CD14-positive monocyte (primary cell): ENCODE results near the gene BRPF1. TPM values are rescaled to one million over a fixed set of nuclear protein-coding genes. Genes with fewer than 3 reads are reported as not detected.

Experiments
- DNase-seq, 3 donors: peaks; one replicate each; pipeline ENCODE4 v3.0.0-alpha.2; 2011 to 2022
- H2AFZ ChIP-seq: 2 replicates; pipeline ENCODE4 v1.6.0; 2012; ENCODE audit warnings: mild to moderate bottlenecking, low read depth, low read length, inconsistent platforms; ENCODE audit not compliant: insufficient read depth, poor library complexity, severe bottlenecking
- H3K27ac ChIP-seq, 2 donors: 1 replicate in 1 of 2; 2 replicates in 1 of 2; pipeline ENCODE4 v1.5.1; 2012 to 2013; ENCODE audit warnings: low read length in 2 of 2, control low read depth in 1 of 2, inconsistent platforms in 1 of 2, low read depth in 1 of 2, mild to moderate bottlenecking in 1 of 2
- H3K27me3 ChIP-seq, 2 donors: one replicate each; pipeline versions ENCODE4 v1.6.0 to v1.6.1; 2011 to 2013; ENCODE audit warnings: low read length in 2 of 2; ENCODE audit not compliant: control insufficient read depth in 2 of 2, insufficient read depth in 2 of 2
- H3K36me3 ChIP-seq, 2 donors: replicated peaks in 1 of 2; 1 replicate in 1 of 2; 2 replicates in 1 of 2; pipeline versions ENCODE4 v1.5.1 to v1.6.1; 2012 to 2013; ENCODE audit warnings: low read length in 2 of 2, control low read depth in 1 of 2, inconsistent platforms in 1 of 2, mild to moderate bottlenecking in 1 of 2; ENCODE audit not compliant: insufficient read depth in 2 of 2, control insufficient read depth in 1 of 2
- H3K4me1 ChIP-seq, 2 donors: 1 replicate in 1 of 2; 2 replicates in 1 of 2; pipeline versions ENCODE4 v1.5.1 to v1.6.1; 2012 to 2013; ENCODE audit warnings: low read length in 2 of 2, control low read depth in 1 of 2, inconsistent platforms in 1 of 2, mild to moderate bottlenecking in 1 of 2, moderate library complexity in 1 of 2; ENCODE audit not compliant: insufficient read depth in 2 of 2, control insufficient read depth in 1 of 2
- H3K4me2 ChIP-seq: replicated peaks from 2 replicates; pipeline ENCODE3; 2012; ENCODE audit warnings: low read length, moderate library complexity, mild to moderate bottlenecking; ENCODE audit not compliant: poor library complexity, severe bottlenecking; ENCODE audit errors: extremely low read depth
- H3K4me3 ChIP-seq, 3 experiments: fragments of 200-600 bp in 1 of 3; sonication (generic) in 1 of 3; replicated peaks in 1 of 3; 1 replicate in 2 of 3; 2 replicates in 1 of 3; pipeline ENCODE4 v1.5.1; 2011 to 2013; ENCODE audit warnings: low read length in 3 of 3, mild to moderate bottlenecking in 3 of 3, control low read depth in 2 of 3, low read depth in 2 of 3, inconsistent platforms in 1 of 3, moderate library complexity in 1 of 3
- H3K79me2 ChIP-seq: 2 replicates; pipeline ENCODE4 v1.6.0; 2012; ENCODE audit warnings: mild to moderate bottlenecking, control low read depth, inconsistent platforms, low read length, moderate library complexity; ENCODE audit not compliant: insufficient read depth
- H3K9ac ChIP-seq: 2 replicates; pipeline ENCODE4 v1.6.0; 2017; ENCODE audit warnings: low read length, mild to moderate bottlenecking; ENCODE audit not compliant: insufficient read depth, poor library complexity, severe bottlenecking
- H3K9me3 ChIP-seq, 2 donors: replicated peaks in 1 of 2; 1 replicate in 1 of 2; 2 replicates in 1 of 2; pipeline versions ENCODE4 v1.5.1 to v1.6.1; 2012 to 2013; ENCODE audit warnings: low read length in 2 of 2, control low read depth in 1 of 2; ENCODE audit not compliant: control insufficient read depth in 1 of 2, insufficient read depth in 1 of 2
- H4K20me1 ChIP-seq: 2 replicates; pipeline ENCODE4 v1.6.0; 2012; ENCODE audit warnings: mild to moderate bottlenecking, low read length, control low read depth, moderate library complexity; ENCODE audit not compliant: insufficient read depth
- H3K27ac Mint-ChIP-seq, 7 donors: one replicate each; pipeline ENCODE4 v1.8.0; 2020; ENCODE audit warnings: mild to moderate bottlenecking in 7 of 7, mixed read lengths in 7 of 7, moderate library complexity in 6 of 7, inconsistent platforms in 2 of 7
- H3K27me3 Mint-ChIP-seq, 3 donors: one replicate each; pipeline ENCODE4 v1.8.0; 2021 to 2022; ENCODE audit warnings: low read depth in 3 of 3, mild to moderate bottlenecking in 3 of 3, mixed read lengths in 3 of 3, moderate library complexity in 3 of 3, inconsistent platforms in 1 of 3
- H3K36me3 Mint-ChIP-seq, 2 donors: one replicate each; pipeline ENCODE4 v1.8.0; 2020; ENCODE audit warnings: mixed read lengths in 2 of 2, inconsistent platforms in 1 of 2, mild to moderate bottlenecking in 1 of 2
- H3K4me1 Mint-ChIP-seq: one replicate; pipeline ENCODE4 v1.8.0; 2020; ENCODE audit warnings: mild to moderate bottlenecking, mixed read lengths
- H3K4me3 Mint-ChIP-seq, 2 donors: one replicate each; pipeline ENCODE4 v1.8.0; 2020; ENCODE audit warnings: mild to moderate bottlenecking in 2 of 2, mixed read lengths in 2 of 2, moderate library complexity in 1 of 2
- H3K9me3 Mint-ChIP-seq, 7 donors: one replicate each; pipeline ENCODE4 v1.8.0; 2020 to 2022; ENCODE audit warnings: mixed read lengths in 7 of 7, mild to moderate bottlenecking in 6 of 7, moderate library complexity in 6 of 7, inconsistent platforms in 2 of 7
- WGBS: methylation state at CpG from one replicate; pipeline ENCODE4 v1.1.5; 2013; ENCODE audit warnings: missing lambda C conversion rate; ENCODE audit not compliant: insufficient coverage; 5-methylcytosine and 5-hydroxymethylcytosine counted together
- intact Hi-C, 2 donors: fragments of 100-400 bp; cut with micrococcal nuclease; formaldehyde crosslinking; loops; one replicate each; pipeline versions ENCODE4 v1.15.0 to v1.15.1; 2023
- polyA plus RNA-seq, 3 donors: library from polyadenylated mRNA; depleted of rRNA in 1 of 3; unstranded in 2 of 3; stranded (reverse) in 1 of 3; fragments of 300-500 nt in 2 of 3; fragments of >200 nt in 1 of 3; fragmentation: Illumina TruSeq in 2 of 3; gene quantifications; 1 replicate in 2 of 3; 2 replicates in 1 of 3; pipeline ENCODE4 v1.2.3, GENCODE V29; 2012 to 2021
- TF ChIP-seq, protein P1 (sequence below): fragments of 200-600 bp; IDR thresholded peaks from one replicate; pipeline ENCODE4 v1.8.0; 2022; ENCODE audit warnings: antibody characterized with exemption, mild to moderate bottlenecking

BRPF1 gene
- polyA plus RNA-seq, 3 donors = 5.1 to 22.5 (median 10.4) TPM

- Mint-ChIP-seq H3K9me3 (no peaks in the 10 kb centered on the region), H3K36me3 (peaks cover 97 to 100% of the 10 kb centered on the region in 2 donors), H3K4me3 (no peak overlapping the region), H3K27ac (no peak overlapping the region), H3K4me1 (no peaks in the 10 kb centered on the region), H3K27me3 (no peaks in the 10 kb centered on the region)
- H3K9ac ChIP-seq = no peak overlapping the region
- H3K27ac ChIP-seq = no peak overlapping the region
- no peaks in the 10 kb centered on the region for H3K27me3 ChIP-seq
- no peak overlapping the region for H2AFZ ChIP-seq
- peaks cover 24% of the 10 kb centered on the region for H3K79me2 ChIP-seq
- intact Hi-C loops = no loop called here
- peaks cover 48% of the 10 kb centered on the region for H4K20me1 ChIP-seq
- H3K4me2 ChIP-seq = no peak overlapping the region
- WGBS = no CpG with 5 or more reads among the region's 1 CpG
- no peaks in the 10 kb centered on the region for H3K4me1 ChIP-seq
- no peak overlapping the region for H3K4me3 ChIP-seq
- no peak for DNase-seq
- no peaks in the 10 kb centered on the region for H3K9me3 ChIP-seq
- TF ChIP-seq, protein P1, sequence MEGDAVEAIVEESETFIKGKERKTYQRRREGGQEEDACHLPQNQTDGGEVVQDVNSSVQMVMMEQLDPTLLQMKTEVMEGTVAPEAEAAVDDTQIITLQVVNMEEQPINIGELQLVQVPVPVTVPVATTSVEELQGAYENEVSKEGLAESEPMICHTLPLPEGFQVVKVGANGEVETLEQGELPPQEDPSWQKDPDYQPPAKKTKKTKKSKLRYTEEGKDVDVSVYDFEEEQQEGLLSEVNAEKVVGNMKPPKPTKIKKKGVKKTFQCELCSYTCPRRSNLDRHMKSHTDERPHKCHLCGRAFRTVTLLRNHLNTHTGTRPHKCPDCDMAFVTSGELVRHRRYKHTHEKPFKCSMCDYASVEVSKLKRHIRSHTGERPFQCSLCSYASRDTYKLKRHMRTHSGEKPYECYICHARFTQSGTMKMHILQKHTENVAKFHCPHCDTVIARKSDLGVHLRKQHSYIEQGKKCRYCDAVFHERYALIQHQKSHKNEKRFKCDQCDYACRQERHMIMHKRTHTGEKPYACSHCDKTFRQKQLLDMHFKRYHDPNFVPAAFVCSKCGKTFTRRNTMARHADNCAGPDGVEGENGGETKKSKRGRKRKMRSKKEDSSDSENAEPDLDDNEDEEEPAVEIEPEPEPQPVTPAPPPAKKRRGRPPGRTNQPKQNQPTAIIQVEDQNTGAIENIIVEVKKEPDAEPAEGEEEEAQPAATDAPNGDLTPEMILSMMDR = no peak
- H3K36me3 ChIP-seq = peaks cover 100% of the 10 kb centered on the region in 2 donors
Observed at GRCh38 chr3:9742560-9742959, 11.0 kb downstream of the BRPF1 start.

DNA sequence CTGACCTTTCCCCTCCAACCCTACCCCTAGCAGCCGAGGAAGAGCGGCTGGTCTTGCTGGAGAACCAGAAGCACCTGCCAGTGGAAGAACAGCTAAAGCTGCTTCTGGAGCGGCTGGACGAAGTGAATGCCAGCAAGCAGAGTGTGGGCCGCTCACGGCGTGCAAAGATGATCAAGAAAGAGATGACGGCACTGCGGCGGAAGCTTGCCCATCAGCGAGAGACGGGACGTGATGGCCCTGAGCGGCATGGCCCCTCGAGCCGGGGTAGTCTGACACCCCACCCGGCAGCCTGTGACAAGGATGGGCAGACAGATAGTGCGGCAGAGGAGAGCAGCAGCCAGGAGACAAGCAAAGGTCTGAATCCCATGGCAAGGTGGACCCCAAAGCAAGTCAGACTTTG lies 12.0 kb downstream of the BRPF1 start:
- Histone ChIP-seq H2AFZ (no peak overlapping the region), H4K20me1 (peaks cover 38% of the 10 kb centered on the region), H3K27ac (no peak overlapping the region), H3K4me2 (no peak overlapping the region), H3K4me3 (no peak overlapping the region), H3K4me1 (no peaks in the 10 kb centered on the region), H3K36me3 (peaks cover 98 to 100% of the 10 kb centered on the region in 2 donors), H3K27me3 (no peaks in the 10 kb centered on the region), H3K9ac (no peak overlapping the region), H3K9me3 (no peaks in the 10 kb centered on the region), H3K79me2 (peaks cover 14% of the 10 kb centered on the region)
- TF ChIP-seq, protein P1 = no peak
- Mint-ChIP-seq H3K36me3 (peaks cover 99 to 100% of the 10 kb centered on the region in 2 donors), H3K9me3 (no peaks in the 10 kb centered on the region), H3K4me1 (no peaks in the 10 kb centered on the region), H3K4me3 (no peak overlapping the region), H3K27ac (no peak overlapping the region), H3K27me3 (no peaks in the 10 kb centered on the region)
- 98% methylated on average over 18 of the region's 18 CpGs for WGBS
- DNase-seq = no peak
- intact Hi-C loops = no loop called here
